ENCODE results near the gene SCD. TPM values are rescaled to one million over a fixed set of nuclear protein-coding genes. Genes with fewer than 3 reads are reported as not detected.

SCD gene
- total and polyA plus RNA-seq, 2 experiments from 2014 or later, result 282 to 589 TPM

- TF ChIP-seq EZH2phosphoT487 (IDR thresholded peaks at IDR 0.05; ENCODE audit: low read depth, severe bottlenecking, unreplicated experiment), result no peak
- Histone ChIP-seq H3K36me3 (replicated peaks; ENCODE audit: insufficient read depth, low read depth) (no peaks in the 10 kb centered on the region), H4K20me1 (ENCODE audit: insufficient read depth, poor library complexity, severe bottlenecking) (no peaks in the 10 kb centered on the region), H2AFZ (no peak overlapping the region), H3K4me1 (ENCODE audit: insufficient read depth) (no peaks in the 10 kb centered on the region), H3K79me2 (no peaks in the 10 kb centered on the region), H3K4me3 (no peak overlapping the region), H3K27me3 (no peaks in the 10 kb centered on the region), H3K27ac (no peak overlapping the region), H3K9me2 (replicated peaks; ENCODE audit: insufficient read depth) (no peaks in the 10 kb centered on the region), H3K4me2 (no peak overlapping the region), H3K9me3 (ENCODE audit: low read depth) (no peaks in the 10 kb centered on the region)
- no peak for DNase-seq (ENCODE audit: low spot score)
- WGBS (ENCODE audit: low lambda C conversion rate, missing lambda C conversion rate), result 84% methylated on average over 4 of the region's 4 CpGs
Measured at GRCh38 chr10:100391163-100392002, 44.4 kb downstream of the SCD start.

GRCh38 chr10:100392686-100393003 is 45.6 kb downstream of the SCD start:
- Histone ChIP-seq H3K4me2 (no peak overlapping the region), H4K20me1 (ENCODE audit: insufficient read depth, poor library complexity, severe bottlenecking) (no peaks in the 10 kb centered on the region), H3K4me1 (ENCODE audit: insufficient read depth) (no peaks in the 10 kb centered on the region), H3K9me2 (replicated peaks; ENCODE audit: insufficient read depth) (no peaks in the 10 kb centered on the region), H3K4me3 (no peak overlapping the region), H2AFZ (no peak overlapping the region), H3K79me2 (no peaks in the 10 kb centered on the region), H3K27me3 (no peaks in the 10 kb centered on the region), H3K9me3 (ENCODE audit: low read depth) (no peaks in the 10 kb centered on the region), H3K36me3 (replicated peaks; ENCODE audit: insufficient read depth, low read depth) (no peaks in the 10 kb centered on the region), H3K27ac (no peak overlapping the region)
- TF ChIP-seq EZH2phosphoT487 (IDR thresholded peaks at IDR 0.05; ENCODE audit: low read depth, severe bottlenecking, unreplicated experiment) (no peak), CTCF (IDR thresholded peaks at IDR 0.05; ENCODE audit: poor library complexity) (no peak), EZH2 (IDR thresholded peaks at IDR 0.05; ENCODE audit: borderline replicate concordance) (no peak)
- whole genome bisulfite sequencing (ENCODE audit: low lambda C conversion rate, missing lambda C conversion rate), result 88% methylated on average over 1 of the region's 1 CpG
- DNase-seq (ENCODE audit: low spot score), result no peak

- no peaks in the 10 kb centered on the region for H3K27me3 ChIP-seq
- no peak for DNase-seq (ENCODE audit: low spot score)
- no peak overlapping the region for H3K4me3 ChIP-seq
- no peaks in the 10 kb centered on the region for H3K9me3 ChIP-seq (ENCODE audit: low read depth)
- WGBS (ENCODE audit: low lambda C conversion rate, missing lambda C conversion rate), result 63% methylated on average over 2 of the region's 2 CpGs
- H3K27ac ChIP-seq, result no peak overlapping the region
- TF ChIP-seq EZH2 (IDR thresholded peaks at IDR 0.05; ENCODE audit: borderline replicate concordance), result no peak
- no peaks in the 10 kb centered on the region for H3K4me1 ChIP-seq (ENCODE audit: insufficient read depth)
- H3K4me2 ChIP-seq, result no peak overlapping the region
- no peaks in the 10 kb centered on the region for H4K20me1 ChIP-seq (ENCODE audit: insufficient read depth, poor library complexity, severe bottlenecking)
- H2AFZ ChIP-seq, result no peak overlapping the region
- no peaks in the 10 kb centered on the region for H3K79me2 ChIP-seq
- no peaks in the 10 kb centered on the region for H3K9me2 ChIP-seq (replicated peaks; ENCODE audit: insufficient read depth)
- no peaks in the 10 kb centered on the region for H3K36me3 ChIP-seq (replicated peaks; ENCODE audit: insufficient read depth, low read depth)
Measured at GRCh38 chr10:100395626-100396025, 48.6 kb downstream of the SCD start.

GRCh38 chr10:100396605-100397004 is 49.6 kb downstream of the SCD start:
- no peak overlapping the region for H2AFZ ChIP-seq
- no peak for DNase-seq (ENCODE audit: low spot score)
- H3K4me3 ChIP-seq, result no peak overlapping the region
- H3K4me2 ChIP-seq, result no peak overlapping the region
- no peaks in the 10 kb centered on the region for H3K36me3 ChIP-seq (replicated peaks; ENCODE audit: insufficient read depth, low read depth)
- H3K27ac ChIP-seq, result no peak overlapping the region
- no peaks in the 10 kb centered on the region for H3K9me3 ChIP-seq (ENCODE audit: low read depth)
- H4K20me1 ChIP-seq (ENCODE audit: insufficient read depth, poor library complexity, severe bottlenecking), result no peaks in the 10 kb centered on the region
- no peaks in the 10 kb centered on the region for H3K9me2 ChIP-seq (replicated peaks; ENCODE audit: insufficient read depth)
- no peaks in the 10 kb centered on the region for H3K79me2 ChIP-seq
- no peaks in the 10 kb centered on the region for H3K27me3 ChIP-seq
- 95% methylated on average over 4 of the region's 4 CpGs for whole genome bisulfite sequencing (ENCODE audit: low lambda C conversion rate, missing lambda C conversion rate)
- no peaks in the 10 kb centered on the region for H3K4me1 ChIP-seq (ENCODE audit: insufficient read depth)
- TF ChIP-seq EZH2phosphoT487 (IDR thresholded peaks at IDR 0.05; ENCODE audit: low read depth, severe bottlenecking, unreplicated experiment), result no peak
- TF ChIP-seq CTCF (IDR thresholded peaks at IDR 0.05; ENCODE audit: poor library complexity), result no peak
- TF ChIP-seq EZH2 (IDR thresholded peaks at IDR 0.05; ENCODE audit: borderline replicate concordance), result no peak

All from hepatocyte (in vitro differentiated cells).